Ovary (tissue), 3 donors: ENCODE results near the gene MCUR1.

Source experiments
- EP300 ChIP-seq: sonication (generic); formaldehyde crosslinking; IDR thresholded peaks from one replicate; pipeline ENCODE4 v1.6.1; 2017; ENCODE audit warnings: antibody characterized with exemption
- POLR2A ChIP-seq: fragments of 450-650 bp; IDR thresholded peaks from one replicate; pipeline ENCODE4 v1.6.1; 2017; ENCODE audit warnings: antibody characterized with exemption, mild to moderate bottlenecking, moderate library complexity
- TF ChIP-seq, protein P1 (sequence below), 3 donors: fragments of 450-650 bp in 2 of 3; fragments of 200-600 bp in 1 of 3; IDR thresholded peaks; one replicate each; pipeline versions ENCODE4 v1.5.1 to v1.8.0; 2016 to 2022; ENCODE audit warnings: antibody characterized with exemption in 3 of 3, mild to moderate bottlenecking in 1 of 3
- donor health status: DM: no; HTN: no; CAD: no.

DNA sequence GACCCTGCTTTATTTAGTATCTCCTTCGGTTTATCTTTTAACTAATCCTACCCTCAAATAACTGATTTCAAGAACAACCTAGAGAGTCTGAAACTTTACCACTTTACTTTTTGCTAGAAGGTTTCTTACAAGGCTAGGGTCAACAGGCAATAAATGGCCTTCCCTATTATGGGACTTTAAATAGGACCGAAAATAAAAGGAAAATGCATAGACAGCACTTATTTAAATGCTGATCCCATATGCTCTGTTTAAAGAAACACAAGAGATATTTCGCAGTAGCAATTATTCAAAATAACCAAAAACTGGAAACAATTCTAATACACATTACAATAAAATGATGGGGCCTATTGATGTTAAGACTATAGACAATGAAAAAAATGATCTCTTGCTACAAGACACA lies 13.7 kb downstream of the MCUR1 start:
- TF ChIP-seq POLR2A (no peak), EP300 (no peak)
- TF ChIP-seq, protein P1, sequence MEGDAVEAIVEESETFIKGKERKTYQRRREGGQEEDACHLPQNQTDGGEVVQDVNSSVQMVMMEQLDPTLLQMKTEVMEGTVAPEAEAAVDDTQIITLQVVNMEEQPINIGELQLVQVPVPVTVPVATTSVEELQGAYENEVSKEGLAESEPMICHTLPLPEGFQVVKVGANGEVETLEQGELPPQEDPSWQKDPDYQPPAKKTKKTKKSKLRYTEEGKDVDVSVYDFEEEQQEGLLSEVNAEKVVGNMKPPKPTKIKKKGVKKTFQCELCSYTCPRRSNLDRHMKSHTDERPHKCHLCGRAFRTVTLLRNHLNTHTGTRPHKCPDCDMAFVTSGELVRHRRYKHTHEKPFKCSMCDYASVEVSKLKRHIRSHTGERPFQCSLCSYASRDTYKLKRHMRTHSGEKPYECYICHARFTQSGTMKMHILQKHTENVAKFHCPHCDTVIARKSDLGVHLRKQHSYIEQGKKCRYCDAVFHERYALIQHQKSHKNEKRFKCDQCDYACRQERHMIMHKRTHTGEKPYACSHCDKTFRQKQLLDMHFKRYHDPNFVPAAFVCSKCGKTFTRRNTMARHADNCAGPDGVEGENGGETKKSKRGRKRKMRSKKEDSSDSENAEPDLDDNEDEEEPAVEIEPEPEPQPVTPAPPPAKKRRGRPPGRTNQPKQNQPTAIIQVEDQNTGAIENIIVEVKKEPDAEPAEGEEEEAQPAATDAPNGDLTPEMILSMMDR (IDR thresholded peaks at IDR 0.05): no peak
